ENCODE results near the gene LGI2.

The LGI2 gene

GRCh38 chr4:24993551-24994080 lies 37.1 kb downstream of the LGI2 start:
- DNase-seq, result no peak

- DNase-seq, result no peak
Measured at GRCh38 chr4:24992968-24993367, 37.8 kb downstream of the LGI2 start.

GRCh38 chr4:24991015-24991414 lies 39.7 kb downstream of the LGI2 start:
- no peak for DNase-seq

GRCh38 chr4:24989327-24989726 lies 41.4 kb downstream of the LGI2 start:
- DNase-seq, result no peak

- DNase-seq, result no peak
Measured at GRCh38 chr4:24988776-24989175, 42.0 kb downstream of the LGI2 start.

- DNase-seq, result no peak
Measured at GRCh38 chr4:24984602-24985532, 45.9 kb downstream of the LGI2 start.

- DNase-seq, result no peak
Measured at GRCh38 chr4:24980740-24981139, 50.0 kb downstream of the LGI2 start.

GRCh38 chr4:24980064-24980690 lies 50.6 kb downstream of the LGI2 start:
- peak; percentile 43 to 46 for DNase-seq

- DNase-seq, result no peak
Measured at GRCh38 chr4:24979554-24979953, 51.2 kb downstream of the LGI2 start.

GRCh38 chr4:24978291-24979075 lies 52.3 kb downstream of the LGI2 start:
- DNase-seq, result no peak

- DNase-seq, result no peak
Measured at GRCh38 chr4:24975510-24975909, 55.2 kb downstream of the LGI2 start.

- no peak for DNase-seq
Measured at GRCh38 chr4:24973747-24974601, 56.8 kb downstream of the LGI2 start.

GRCh38 chr4:24973404-24973746 lies 57.4 kb downstream of the LGI2 start:
- no peak for DNase-seq

GRCh38 chr4:24971192-24971591 lies 59.6 kb downstream of the LGI2 start:
- no peak for DNase-seq

GRCh38 chr4:24970635-24971034 lies 60.1 kb downstream of the LGI2 start:
- DNase-seq, result no peak

GRCh38 chr4:24970191-24970590 lies 60.6 kb downstream of the LGI2 start:
- DNase-seq, result no peak

- no peak for DNase-seq
Measured at GRCh38 chr4:24969486-24969885, 61.3 kb downstream of the LGI2 start.

GRCh38 chr4:24968992-24969391 lies 61.8 kb downstream of the LGI2 start:
- no peak for DNase-seq

- no peak for DNase-seq
Measured at GRCh38 chr4:24968278-24968677, 62.5 kb downstream of the LGI2 start.

- DNase-seq, result no peak
Measured at GRCh38 chr4:24967346-24967745, 63.4 kb downstream of the LGI2 start.

- DNase-seq, result no peak
Measured at GRCh38 chr4:24966076-24966475, 64.7 kb downstream of the LGI2 start.

GRCh38 chr4:24965627-24966026 lies 65.1 kb downstream of the LGI2 start:
- DNase-seq, result no peak
